Activated CD8-positive, alpha-beta T cell treated with anti-CD3 and anti-CD28 coated beads, Interleukin-2, amount 10 ng/mL, durations not matched to agents 7 days and 5 days (primary cell): ENCODE data around the gene CREBBP. TPM values are rescaled to one million over a fixed set of nuclear protein-coding genes. Genes with fewer than 3 reads are reported as not detected.

ENCODE experiments used
- ATAC-seq: fragments of 150-1000 bp; cut with Tn5 transposase; one replicate; pipeline ENCODE4 v1.10.0; 2021; ENCODE audit warnings: moderate library complexity
- CTCF ChIA-PET: fragments of 350-600 bp; sonication (Branson Sonifier 250); formaldehyde crosslinking; loops from one replicate; lab custom pipeline; 2021; ENCODE audit warnings: antibody characterized with exemption; lab: Charles Lee
- POLR2A ChIA-PET: fragments of 350-600 bp; sonication (Branson Sonifier 250); formaldehyde crosslinking; loops from one replicate; lab custom pipeline; 2021; ENCODE audit warnings: antibody characterized with exemption; lab: Charles Lee
- DNase-seq: peaks from one replicate; pipeline ENCODE4 v3.0.0-alpha.2; 2020
- H3K27ac Mint-ChIP-seq: one replicate; pipeline ENCODE4 v1.8.0; 2021; ENCODE audit warnings: mild to moderate bottlenecking, mixed read lengths
- H3K27me3 Mint-ChIP-seq: one replicate; pipeline ENCODE4 v1.8.0; 2021; ENCODE audit warnings: low read depth, mixed read lengths
- H3K36me3 Mint-ChIP-seq: one replicate; pipeline ENCODE4 v1.8.0; 2021; ENCODE audit warnings: low read depth, mixed read lengths
- H3K4me1 Mint-ChIP-seq: one replicate; pipeline ENCODE4 v1.8.0; 2021; ENCODE audit warnings: low read depth, mixed read lengths
- H3K4me3 Mint-ChIP-seq: one replicate; pipeline ENCODE4 v1.8.0; 2021; ENCODE audit warnings: mild to moderate bottlenecking, mixed read lengths
- H3K9me3 Mint-ChIP-seq: one replicate; pipeline ENCODE4 v1.8.0; 2022; ENCODE audit warnings: mixed read lengths; ENCODE audit not compliant: insufficient read depth
- total RNA-seq, 2 experiments: library from RNA; stranded (reverse); gene quantifications; one replicate each; pipeline ENCODE4 v1.2.3, GENCODE V29; 2021

Gene CREBBP
- total RNA-seq, 2 experiments from 2014 or later, result 51.8 to 55.8 TPM

GRCh38 chr16:3751878-3752277 lies 128.6 kb downstream of the CREBBP start:
- Mint-ChIP-seq H3K9me3 (no peaks in the 10 kb centered on the region), H3K27ac (no peak overlapping the region), H3K4me3 (no peak overlapping the region), H3K27me3 (no peaks in the 10 kb centered on the region), H3K36me3 (peaks cover 57% of the 10 kb centered on the region), H3K4me1 (peaks cover 8% of the 10 kb centered on the region)
- ChIA-PET POLR2A (no interaction called here), CTCF (no interaction called here)
- ATAC-seq (no peak), DNase-seq (no peak)

- no peaks in the 10 kb centered on the region for H3K9me3 Mint-ChIP-seq
- no peak for DNase-seq
- no peak overlapping the region for H3K27ac Mint-ChIP-seq
- peaks cover 59% of the 10 kb centered on the region for H3K36me3 Mint-ChIP-seq
- ChIA-PET POLR2A (no interaction called here), CTCF (no interaction called here)
- H3K4me1 Mint-ChIP-seq, result peaks cover 8% of the 10 kb centered on the region
- no peaks in the 10 kb centered on the region for H3K27me3 Mint-ChIP-seq
- no peak for ATAC-seq
- no peak overlapping the region for H3K4me3 Mint-ChIP-seq
Measured at GRCh38 chr16:3748307-3748706, 132.2 kb downstream of the CREBBP start.

GRCh38 chr16:3745751-3746355 lies 134.7 kb downstream of the CREBBP start:
- Mint-ChIP-seq H3K36me3 (peaks cover 54% of the 10 kb centered on the region), H3K27me3 (no peaks in the 10 kb centered on the region), H3K4me3 (no peak overlapping the region), H3K4me1 (peaks cover 8% of the 10 kb centered on the region), H3K9me3 (no peaks in the 10 kb centered on the region), H3K27ac (peak overlapping the region; percentile 49)
- ATAC-seq, result no peak
- CTCF ChIA-PET, result no interaction called here
- DNase-seq, result no peak
- POLR2A ChIA-PET, result no interaction called here

- Mint-ChIP-seq H3K36me3 (peaks cover 51% of the 10 kb centered on the region), H3K9me3 (no peaks in the 10 kb centered on the region), H3K27me3 (no peaks in the 10 kb centered on the region), H3K27ac (no peak overlapping the region), H3K4me1 (no peaks in the 10 kb centered on the region), H3K4me3 (no peak overlapping the region)
- DNase-seq (no peak), ATAC-seq (no peak)
- ChIA-PET CTCF (no interaction called here), POLR2A (no interaction called here)
Measured at GRCh38 chr16:3744018-3744417, 136.5 kb downstream of the CREBBP start.

- Mint-ChIP-seq H3K9me3 (no peaks in the 10 kb centered on the region), H3K4me1 (no peaks in the 10 kb centered on the region), H3K27ac (no peak overlapping the region), H3K36me3 (peaks cover 55% of the 10 kb centered on the region), H3K4me3 (no peak overlapping the region), H3K27me3 (no peaks in the 10 kb centered on the region)
- CTCF ChIA-PET, result interaction anchor here (1.0 kb wide), 1 partner anchor 50 kb away, joined by 3 read pairs; no protein-coding TSS in a partner anchor
- DNase-seq (no peak), ATAC-seq (no peak)
- POLR2A ChIA-PET, result no interaction called here
Measured at GRCh38 chr16:3740934-3741333, 139.6 kb downstream of the CREBBP start.

GRCh38 chr16:3740186-3740585 lies 140.3 kb downstream of the CREBBP start:
- Mint-ChIP-seq H3K27ac (no peak overlapping the region), H3K4me3 (no peak overlapping the region), H3K9me3 (no peaks in the 10 kb centered on the region), H3K4me1 (no peaks in the 10 kb centered on the region), H3K27me3 (no peaks in the 10 kb centered on the region), H3K36me3 (peaks cover 56% of the 10 kb centered on the region)
- POLR2A ChIA-PET, result no interaction called here
- CTCF ChIA-PET, result no interaction called here
- DNase-seq (no peak), ATAC-seq (no peak)

- H3K36me3 Mint-ChIP-seq, result peaks cover 57% of the 10 kb centered on the region
- POLR2A ChIA-PET, result no interaction called here
- CTCF ChIA-PET, result no interaction called here
- no peak for ATAC-seq
- H3K27me3 Mint-ChIP-seq, result no peaks in the 10 kb centered on the region
- H3K27ac Mint-ChIP-seq, result no peak overlapping the region
- no peak overlapping the region for H3K4me3 Mint-ChIP-seq
- no peaks in the 10 kb centered on the region for H3K9me3 Mint-ChIP-seq
- H3K4me1 Mint-ChIP-seq, result no peaks in the 10 kb centered on the region
- DNase-seq, result no peak
Measured at GRCh38 chr16:3739636-3740035, 140.9 kb downstream of the CREBBP start.

- Mint-ChIP-seq H3K36me3 (peaks cover 57% of the 10 kb centered on the region), H3K9me3 (no peaks in the 10 kb centered on the region), H3K4me3 (no peak overlapping the region), H3K27me3 (no peaks in the 10 kb centered on the region), H3K27ac (no peak overlapping the region), H3K4me1 (no peaks in the 10 kb centered on the region)
- POLR2A ChIA-PET, result no interaction called here
- ATAC-seq (no peak), DNase-seq (no peak)
- CTCF ChIA-PET, result interaction anchor here (1.1 kb wide), 1 partner anchor 47 kb away, joined by 3 read pairs; no protein-coding TSS in a partner anchor
Measured at GRCh38 chr16:3738541-3738940, 142.0 kb downstream of the CREBBP start.

- H3K4me1 Mint-ChIP-seq, result no peaks in the 10 kb centered on the region
- H3K9me3 Mint-ChIP-seq, result no peaks in the 10 kb centered on the region
- no peak overlapping the region for H3K4me3 Mint-ChIP-seq
- ChIA-PET POLR2A (no interaction called here), CTCF (interaction anchor here (1.1 kb wide), 1 partner anchor 47 kb away, joined by 3 read pairs; no protein-coding TSS in a partner anchor)
- H3K27me3 Mint-ChIP-seq, result no peaks in the 10 kb centered on the region
- H3K27ac Mint-ChIP-seq, result no peak overlapping the region
- ATAC-seq, result no peak
- H3K36me3 Mint-ChIP-seq, result peaks cover 59% of the 10 kb centered on the region
- DNase-seq, result no peak
Measured at GRCh38 chr16:3738128-3738527, 142.4 kb downstream of the CREBBP start.

- POLR2A ChIA-PET, result no interaction called here
- Mint-ChIP-seq H3K9me3 (no peaks in the 10 kb centered on the region), H3K27ac (no peak overlapping the region), H3K36me3 (peaks cover 57% of the 10 kb centered on the region), H3K4me1 (no peaks in the 10 kb centered on the region), H3K27me3 (no peaks in the 10 kb centered on the region), H3K4me3 (no peak overlapping the region)
- CTCF ChIA-PET, result no interaction called here
- DNase-seq, result no peak
- no peak for ATAC-seq
Measured at GRCh38 chr16:3737181-3737580, 143.3 kb downstream of the CREBBP start.

GRCh38 chr16:3736116-3736515 lies 144.4 kb downstream of the CREBBP start:
- CTCF ChIA-PET, result no interaction called here
- ATAC-seq, result no peak

GRCh38 chr16:3735541-3735940 lies 145.0 kb downstream of the CREBBP start:
- ChIA-PET CTCF (no interaction called here), POLR2A (no interaction called here)
- Mint-ChIP-seq H3K36me3 (peaks cover 67% of the 10 kb centered on the region), H3K4me1 (no peaks in the 10 kb centered on the region), H3K27me3 (no peaks in the 10 kb centered on the region), H3K27ac (no peak overlapping the region), H3K4me3 (no peak overlapping the region), H3K9me3 (no peaks in the 10 kb centered on the region)
- ATAC-seq, result no peak
- no peak for DNase-seq

More at GRCh38 chr16:3736116-3736515, 144.4 kb downstream of the CREBBP start:
- DNase-seq, result no peak
- no peaks in the 10 kb centered on the region for H3K4me1 Mint-ChIP-seq
- peaks cover 64% of the 10 kb centered on the region for H3K36me3 Mint-ChIP-seq
- no peak overlapping the region for H3K27ac Mint-ChIP-seq
- H3K27me3 Mint-ChIP-seq, result no peaks in the 10 kb centered on the region
- POLR2A ChIA-PET, result no interaction called here
- H3K4me3 Mint-ChIP-seq, result no peak overlapping the region
- H3K9me3 Mint-ChIP-seq, result no peaks in the 10 kb centered on the region

GRCh38 chr16:3734758-3735221 lies 145.7 kb downstream of the CREBBP start:
- Mint-ChIP-seq H3K4me3 (no peak overlapping the region), H3K27ac (no peak overlapping the region), H3K4me1 (no peaks in the 10 kb centered on the region), H3K9me3 (no peaks in the 10 kb centered on the region), H3K27me3 (no peaks in the 10 kb centered on the region), H3K36me3 (peaks cover 69% of the 10 kb centered on the region)
- ChIA-PET CTCF (no interaction called here), POLR2A (no interaction called here)
- no peak for ATAC-seq
- DNase-seq, result no peak
